ENCODE results near the gene SYNE2.
"Not testable (repeated sequence)": the region's sequence is repeated elsewhere in the genome, so short reads cannot be mapped to it uniquely, and the experiment has no call there.

The SYNE2 gene

GRCh38 chr14:64026600-64026999 lies 173.8 kb downstream of the SYNE2 start:
- Mint-ChIP-seq H3K4me1 (ENCODE audit: low read depth) (no peaks in the 10 kb centered on the region), H3K4me3 (no peak overlapping the region), H3K27me3 (no peaks in the 10 kb centered on the region), H3K9me3 (no peaks in the 10 kb centered on the region), H3K27ac (no peak overlapping the region), H3K36me3 (ENCODE audit: low read depth) (peaks cover 87% of the 10 kb centered on the region)
- DNase-seq = no peak

- H3K27me3 Mint-ChIP-seq = no peaks in the 10 kb centered on the region
- H3K9me3 Mint-ChIP-seq = no peaks in the 10 kb centered on the region
- H3K27ac Mint-ChIP-seq = no peak overlapping the region
- H3K4me1 Mint-ChIP-seq (ENCODE audit: low read depth) = peaks cover 3% of the 10 kb centered on the region
- H3K4me3 Mint-ChIP-seq = no peak overlapping the region
- DNase-seq = no peak
- peaks cover 74% of the 10 kb centered on the region for H3K36me3 Mint-ChIP-seq (ENCODE audit: low read depth)
These were observed 182.3 kb downstream of the SYNE2 start for GRCh38 chr14:64035143-64035542.

GRCh38 chr14:64037869-64038745 lies 185.3 kb downstream of the SYNE2 start:
- not testable (repeated sequence) for H3K4me3 Mint-ChIP-seq; DNase-seq; H3K27me3 Mint-ChIP-seq; H3K9me3 Mint-ChIP-seq; H3K4me1 Mint-ChIP-seq (ENCODE audit: low read depth); H3K27ac Mint-ChIP-seq
- H3K36me3 Mint-ChIP-seq (ENCODE audit: low read depth) = peaks cover 71% of the 10 kb centered on the region

- Mint-ChIP-seq H3K4me3 (no peak overlapping the region), H3K27ac (no peak overlapping the region), H3K9me3 (peaks cover 7% of the 10 kb centered on the region), H3K36me3 (ENCODE audit: low read depth) (peaks cover 73% of the 10 kb centered on the region), H3K4me1 (ENCODE audit: low read depth) (peaks cover 3% of the 10 kb centered on the region), H3K27me3 (no peaks in the 10 kb centered on the region)
- DNase-seq = no peak
These were observed 186.2 kb downstream of the SYNE2 start for GRCh38 chr14:64038841-64039542.

- H3K4me1 Mint-ChIP-seq (ENCODE audit: low read depth) = peaks cover 3% of the 10 kb centered on the region
- H3K9me3 Mint-ChIP-seq = peaks cover 7% of the 10 kb centered on the region
- peaks cover 74% of the 10 kb centered on the region for H3K36me3 Mint-ChIP-seq (ENCODE audit: low read depth)
- no peak overlapping the region for H3K27ac Mint-ChIP-seq
- H3K4me3 Mint-ChIP-seq = no peak overlapping the region
- H3K27me3 Mint-ChIP-seq = no peaks in the 10 kb centered on the region
- no peak for DNase-seq
These were observed 187.2 kb downstream of the SYNE2 start for GRCh38 chr14:64040044-64040443.

- H3K4me3 Mint-ChIP-seq; H3K27me3 Mint-ChIP-seq; DNase-seq; H3K27ac Mint-ChIP-seq; H3K9me3 Mint-ChIP-seq; H3K4me1 Mint-ChIP-seq (ENCODE audit: low read depth): not testable (repeated sequence)
- peaks cover 70% of the 10 kb centered on the region for H3K36me3 Mint-ChIP-seq (ENCODE audit: low read depth)
These were observed 190.5 kb downstream of the SYNE2 start for GRCh38 chr14:64043296-64043695.

GRCh38 chr14:64045091-64045490 lies 192.3 kb downstream of the SYNE2 start:
- H3K4me3 Mint-ChIP-seq = no peak overlapping the region
- no peaks in the 10 kb centered on the region for H3K27me3 Mint-ChIP-seq
- no peaks in the 10 kb centered on the region for H3K4me1 Mint-ChIP-seq (ENCODE audit: low read depth)
- H3K27ac Mint-ChIP-seq = no peak overlapping the region
- no peak for DNase-seq
- peaks cover 67% of the 10 kb centered on the region for H3K36me3 Mint-ChIP-seq (ENCODE audit: low read depth)
- H3K9me3 Mint-ChIP-seq = peaks cover 7% of the 10 kb centered on the region

GRCh38 chr14:64049616-64050381 lies 197.0 kb downstream of the SYNE2 start:
- no peak for DNase-seq
- H3K4me3 Mint-ChIP-seq = no peak overlapping the region

GRCh38 chr14:64053694-64054669 lies 201.2 kb downstream of the SYNE2 start:
- Mint-ChIP-seq H3K9me3 (no peaks in the 10 kb centered on the region), H3K27me3 (no peaks in the 10 kb centered on the region), H3K4me1 (ENCODE audit: low read depth) (peaks cover 2% of the 10 kb centered on the region), H3K4me3 (no peak overlapping the region), H3K36me3 (ENCODE audit: low read depth) (peaks cover 70% of the 10 kb centered on the region), H3K27ac (no peak overlapping the region)
- no peak for DNase-seq

More at GRCh38 chr14:64049616-64050381, 197.0 kb downstream of the SYNE2 start:
- H3K36me3 Mint-ChIP-seq (ENCODE audit: low read depth) = peaks cover 69% of the 10 kb centered on the region
- H3K27ac Mint-ChIP-seq = no peak overlapping the region
- no peaks in the 10 kb centered on the region for H3K9me3 Mint-ChIP-seq
- peaks cover 2% of the 10 kb centered on the region for H3K4me1 Mint-ChIP-seq (ENCODE audit: low read depth)
- no peaks in the 10 kb centered on the region for H3K27me3 Mint-ChIP-seq

GRCh38 chr14:64059454-64060198 lies 206.8 kb downstream of the SYNE2 start:
- no peak overlapping the region for H3K4me3 Mint-ChIP-seq
- no peaks in the 10 kb centered on the region for H3K4me1 Mint-ChIP-seq (ENCODE audit: low read depth)
- no peaks in the 10 kb centered on the region for H3K27me3 Mint-ChIP-seq
- H3K36me3 Mint-ChIP-seq (ENCODE audit: low read depth) = peaks cover 68% of the 10 kb centered on the region
- no peak for DNase-seq
- no peak overlapping the region for H3K27ac Mint-ChIP-seq
- H3K9me3 Mint-ChIP-seq = no peaks in the 10 kb centered on the region

- DNase-seq = no peak
- Mint-ChIP-seq H3K4me1 (ENCODE audit: low read depth) (no peaks in the 10 kb centered on the region), H3K27ac (no peak overlapping the region), H3K27me3 (no peaks in the 10 kb centered on the region), H3K4me3 (no peak overlapping the region), H3K36me3 (ENCODE audit: low read depth) (peaks cover 67% of the 10 kb centered on the region), H3K9me3 (no peaks in the 10 kb centered on the region)
These were observed 207.4 kb downstream of the SYNE2 start for GRCh38 chr14:64060199-64060545.

- H3K4me1 Mint-ChIP-seq (ENCODE audit: low read depth) = no peaks in the 10 kb centered on the region
- H3K36me3 Mint-ChIP-seq (ENCODE audit: low read depth) = peaks cover 69% of the 10 kb centered on the region
- H3K9me3 Mint-ChIP-seq = no peaks in the 10 kb centered on the region
- H3K4me3 Mint-ChIP-seq = no peak overlapping the region
- no peaks in the 10 kb centered on the region for H3K27me3 Mint-ChIP-seq
- H3K27ac Mint-ChIP-seq = no peak overlapping the region
- DNase-seq = no peak
These were observed 207.9 kb downstream of the SYNE2 start for GRCh38 chr14:64060648-64061096.

- no peak overlapping the region for H3K27ac Mint-ChIP-seq
- H3K9me3 Mint-ChIP-seq = no peaks in the 10 kb centered on the region
- peaks cover 67% of the 10 kb centered on the region for H3K36me3 Mint-ChIP-seq (ENCODE audit: low read depth)
These were observed 208.3 kb downstream of the SYNE2 start for GRCh38 chr14:64061115-64061514.

More at GRCh38 chr14:64061115-64061514, 208.3 kb downstream of the SYNE2 start:
- no peak for DNase-seq
- H3K4me1 Mint-ChIP-seq (ENCODE audit: low read depth) = no peaks in the 10 kb centered on the region
- no peaks in the 10 kb centered on the region for H3K27me3 Mint-ChIP-seq
- no peak overlapping the region for H3K4me3 Mint-ChIP-seq

Data from activated T-cell treated with anti-CD3 and anti-CD28 coated beads, Interleukin-2, amount 50 U/mL, for 24 hours (primary cell).